GM23248 (cell line): ENCODE measurements around the gene RNF157.

Experiments
- EZH2 ChIP-seq: fragments of 200-600 bp; sonication (generic); IDR thresholded peaks from 2 replicates; pipeline ENCODE4 v1.6.1; 2018; ENCODE audit warnings: antibody characterized with exemption, mild to moderate bottlenecking; ENCODE audit not compliant: insufficient read depth, poor library complexity, severe bottlenecking
- EZH2phosphoT487 ChIP-seq: fragments of 200-600 bp; sonication (generic); IDR thresholded peaks from 2 replicates; pipeline ENCODE4 v1.6.1; 2018; ENCODE audit warnings: antibody characterized with exemption, moderate library complexity, mild to moderate bottlenecking, low read depth; ENCODE audit not compliant: insufficient read depth

- TF ChIP-seq EZH2phosphoT487 (no peak), EZH2 (no peak)
These were observed 128.3 kb downstream of the RNF157 start for GRCh38 chr17:76111956-76112355.
